ENCODE measurements around the gene UGT1A3. TPM values are rescaled to one million over a fixed set of nuclear protein-coding genes. Genes with fewer than 3 reads are reported as not detected.
A peak's percentile ranks its signal among the peaks of the same experiment; 100 is the strongest.

The UGT1A3 gene
- total RNA-seq, 4 donors from 2014 or later = 0.67 to 1.0 TPM; not detected in 2

GRCh38 chr2:233691443-233692433, 37.1 kb upstream of the UGT1A3 start:
- no peak for TF ChIP-seq CTCF (IDR thresholded peaks at IDR 0.05)
- no peak for TF ChIP-seq POLR2A (IDR thresholded peaks at IDR 0.05)
- Histone ChIP-seq H3K9me3 (no peaks in the 10 kb centered on the region), H3K4me3 (replicated peaks in 1 of 3) (no peak overlapping the region), H3K27ac (no peak overlapping the region), H3K27me3 (no peaks in the 10 kb centered on the region), H3K36me3 (no peaks in the 10 kb centered on the region), H3K4me1 (peaks cover 10 to 28% of the 10 kb centered on the region in 2 donors)
- DNase-seq = peak in 1 of 2 donors; percentile 15
- intact Hi-C loops (cut with DNase I) = no loop called here
- WGBS, 2 donors = 89 to 92% methylated on average over 10 to 11 of the region's 11 CpGs

- Histone ChIP-seq H3K27ac (peak within 1 kb of the TSS; percentile 1 to 31 (median 13)), H3K4me1 (peaks cover 10 to 28% of the 10 kb centered on the region in 2 donors), H3K36me3 (no peaks in the 10 kb centered on the region), H3K27me3 (no peaks in the 10 kb centered on the region), H3K4me3 (replicated peaks in 1 of 3) (no peak within 1 kb of the TSS), H3K9me3 (no peaks in the 10 kb centered on the region)
- 91 to 93% methylated on average over 4 of the region's 4 CpGs for WGBS, 2 donors
- intact Hi-C loops (cut with DNase I) = no loop called here
- no peak for TF ChIP-seq CTCF (IDR thresholded peaks at IDR 0.05)
- TF ChIP-seq POLR2A (IDR thresholded peaks at IDR 0.05) = no peak
- no peak for DNase-seq
These were observed 36.2 kb upstream of the UGT1A3 start, which contains the start of gene UGT1A6 for GRCh38 chr2:233692648-233693047. TSS of gene UGT1A6 (plus strand) at chr2:233692890. CDS start at chr2:233693005, 115 bp downstream.

GRCh38 chr2:233693963-233694362, 34.9 kb upstream of the UGT1A3 start:
- H3K36me3 ChIP-seq = no peaks in the 10 kb centered on the region
- TF ChIP-seq POLR2A (IDR thresholded peaks at IDR 0.05) (no peak), CTCF (IDR thresholded peaks at IDR 0.05) (no peak)
- DNase-seq = no peak
- peaks cover 21 to 33% of the 10 kb centered on the region in 2 donors for H3K4me1 ChIP-seq
- H3K9me3 ChIP-seq = no peaks in the 10 kb centered on the region
- H3K27me3 ChIP-seq = no peaks in the 10 kb centered on the region
- H3K4me3 ChIP-seq (replicated peaks in 1 of 3) = no peak overlapping the region
- 66 to 76% methylated on average over 6 of the region's 6 CpGs for WGBS, 2 donors
- peak overlapping the region; percentile 5 to 31 (median 13) for H3K27ac ChIP-seq
- intact Hi-C loops (cut with DNase I) = no loop called here

GRCh38 chr2:233698740-233699139, 30.1 kb upstream of the UGT1A3 start:
- H3K4me3 ChIP-seq (replicated peaks in 1 of 3) = no peak overlapping the region
- peaks cover 21 to 24% of the 10 kb centered on the region in 2 donors for H3K4me1 ChIP-seq
- no peak for DNase-seq
- H3K36me3 ChIP-seq = no peaks in the 10 kb centered on the region
- intact Hi-C loops (cut with DNase I) = no loop called here
- H3K9me3 ChIP-seq = no peaks in the 10 kb centered on the region
- 83 to 96% methylated on average over 4 of the region's 4 CpGs for WGBS, 2 donors
- peak overlapping the region; percentile 91 to 99 (median 96) for H3K27ac ChIP-seq
- TF ChIP-seq CTCF (IDR thresholded peaks at IDR 0.05) (no peak), POLR2A (IDR thresholded peaks at IDR 0.05) (no peak)
- H3K27me3 ChIP-seq = no peaks in the 10 kb centered on the region

All from thyroid gland (tissue), 4 donors.